Measurements from ENCODE around the gene USP7. TPM values are rescaled to one million over a fixed set of nuclear protein-coding genes. Genes with fewer than 3 reads are reported as not detected.

USP7 gene
- total RNA-seq, 2 experiments from 2014 or later = 46.4 to 127 TPM

GRCh38 chr16:8886593-8887430 lies 76.9 kb downstream of the USP7 start:
- ChIA-PET CTCF (ENCODE audit: unreplicated experiment) (no interaction called here), POLR2A (interaction anchor here (0.6 kb wide), 1 partner anchor 15 kb away, joined by 5 read pairs; no protein-coding TSS in a partner anchor)
- no peaks in the 10 kb centered on the region for H3K9me2 ChIP-seq (ENCODE audit: insufficient read depth, low read length)

DNA sequence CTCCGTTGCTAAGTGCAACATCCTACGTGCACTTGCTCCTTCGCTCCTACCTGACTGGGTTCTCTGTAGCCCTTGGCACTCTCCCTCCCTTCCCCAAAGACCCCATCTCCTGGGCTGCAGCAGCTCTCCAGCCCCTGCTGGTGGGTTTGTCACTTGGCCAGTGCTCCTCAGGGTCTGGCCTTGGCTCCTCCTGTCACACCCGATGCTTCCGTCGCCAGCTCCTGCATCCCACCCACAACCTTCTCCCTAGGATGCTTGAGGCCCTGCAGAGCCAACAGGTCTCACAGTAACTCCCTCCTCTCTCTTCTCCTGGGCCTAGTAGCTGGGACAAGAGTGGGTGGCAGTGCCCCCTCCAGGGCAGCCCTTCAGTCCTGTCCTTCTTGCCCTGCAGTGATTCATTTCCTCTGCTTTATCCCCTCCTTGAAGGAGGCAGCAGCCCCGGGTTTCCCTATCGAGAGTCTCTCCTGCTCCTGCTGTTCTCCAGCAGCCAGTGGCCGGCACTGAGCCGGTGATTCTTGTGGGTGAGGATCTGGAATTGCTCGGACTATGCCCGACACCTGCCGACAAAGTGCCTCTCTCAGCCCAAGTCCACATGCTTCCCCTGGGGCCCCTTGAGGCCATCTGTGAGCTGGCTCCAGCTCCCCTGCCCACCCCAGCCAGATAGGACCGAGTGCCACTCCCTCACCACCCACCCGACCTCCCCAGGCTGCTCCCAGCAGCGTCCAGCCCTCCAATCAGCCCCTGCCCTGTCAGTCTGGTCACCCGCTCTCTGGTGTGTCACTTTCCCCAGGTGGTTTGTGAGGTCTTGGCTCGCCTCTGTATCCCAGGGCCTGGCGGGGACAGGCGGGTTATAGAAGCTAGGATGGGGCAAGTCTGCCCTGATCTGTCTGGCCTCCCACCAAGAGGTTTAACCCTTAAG lies 77.8 kb downstream of the USP7 start:
- Histone ChIP-seq H4K20me1 (ENCODE audit: insufficient read depth, low read length) (no peaks in the 10 kb centered on the region), H3K9me2 (ENCODE audit: insufficient read depth, low read length) (no peaks in the 10 kb centered on the region), H3K4me2 (ENCODE audit: low read length) (no peak overlapping the region), H3K79me2 (ENCODE audit: insufficient read depth, low read depth, low read length) (no peaks in the 10 kb centered on the region), H3K9me3 (ENCODE audit: low read length) (no peaks in the 10 kb centered on the region), H3K4me3 (ENCODE audit: low read depth, low read length, poor library complexity, severe bottlenecking) (no peak overlapping the region), H2AFZ (ENCODE audit: low read length) (no peak overlapping the region), H3K36me3 (ENCODE audit: insufficient read depth, low read length) (peaks cover 4% of the 10 kb centered on the region), H3K4me1 (ENCODE audit: insufficient read depth, low read length, poor library complexity, severe bottlenecking) (peaks cover 7% of the 10 kb centered on the region), H3K27ac (ENCODE audit: low read depth, low read length, poor library complexity, severe bottlenecking) (no peak overlapping the region)
- ChIA-PET CTCF (ENCODE audit: unreplicated experiment) (no interaction called here), POLR2A (no interaction called here)
- no TSS peak for BruUV-seq (replicated peaks)
- TF ChIP-seq EZH2phosphoT487 (IDR thresholded peaks at IDR 0.05; ENCODE audit: borderline replicate concordance, low read depth, low read length) = no peak
- no peak for TF ChIP-seq CTCF (conservative IDR thresholded peaks at IDR 0.05; ENCODE audit: low read length)
- no peak for DNase-seq (ENCODE audit: low spot score)
- intact Hi-C loops (cut with micrococcal nuclease; ENCODE audit: unreplicated experiment) = no loop called here

More at GRCh38 chr16:8886593-8887430, 76.9 kb downstream of the USP7 start:
- TF ChIP-seq CTCF (conservative IDR thresholded peaks at IDR 0.05; ENCODE audit: low read length) = no peak
- no peak for TF ChIP-seq EZH2phosphoT487 (IDR thresholded peaks at IDR 0.05; ENCODE audit: borderline replicate concordance, low read depth, low read length)
- Histone ChIP-seq H3K79me2 (ENCODE audit: insufficient read depth, low read depth, low read length) (no peaks in the 10 kb centered on the region), H3K27ac (ENCODE audit: low read depth, low read length, poor library complexity, severe bottlenecking) (no peak overlapping the region), H4K20me1 (ENCODE audit: insufficient read depth, low read length) (no peaks in the 10 kb centered on the region), H3K36me3 (ENCODE audit: insufficient read depth, low read length) (peaks cover 13% of the 10 kb centered on the region), H3K4me2 (ENCODE audit: low read length) (no peak overlapping the region), H3K4me1 (ENCODE audit: insufficient read depth, low read length, poor library complexity, severe bottlenecking) (peaks cover 2% of the 10 kb centered on the region), H2AFZ (ENCODE audit: low read length) (no peak overlapping the region), H3K4me3 (ENCODE audit: low read depth, low read length, poor library complexity, severe bottlenecking) (no peak overlapping the region), H3K9me3 (ENCODE audit: low read length) (no peaks in the 10 kb centered on the region)
- intact Hi-C loops (cut with micrococcal nuclease; ENCODE audit: unreplicated experiment) = no loop called here
- DNase-seq (ENCODE audit: low spot score) = no peak
- no TSS peak for BruUV-seq (replicated peaks)

Measured in OCI-LY7 (cell line).